ENCODE measurements around the gene A4GALT.

A4GALT gene

DNA sequence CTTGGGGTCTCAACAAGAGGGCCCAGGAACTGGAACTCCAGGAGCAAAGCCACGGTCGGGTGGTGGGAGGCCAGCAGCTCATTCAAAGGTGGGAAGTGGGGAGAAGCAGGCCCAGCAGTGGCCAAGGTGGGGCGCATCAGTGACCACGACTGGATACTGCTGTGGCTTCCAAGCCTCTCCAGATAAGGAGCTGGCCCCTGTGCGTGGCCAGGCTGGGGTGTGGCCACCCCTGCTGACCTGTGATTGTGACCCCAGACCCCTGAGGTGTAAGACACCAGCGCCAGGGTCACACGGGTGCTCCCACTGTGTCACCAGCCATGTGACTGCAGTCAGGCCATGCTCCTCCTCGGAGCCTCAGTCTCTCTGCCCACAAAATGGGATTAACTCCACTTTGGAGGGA, 20.3 kb downstream of the A4GALT start:
- DNase-seq: no peak

DNA sequence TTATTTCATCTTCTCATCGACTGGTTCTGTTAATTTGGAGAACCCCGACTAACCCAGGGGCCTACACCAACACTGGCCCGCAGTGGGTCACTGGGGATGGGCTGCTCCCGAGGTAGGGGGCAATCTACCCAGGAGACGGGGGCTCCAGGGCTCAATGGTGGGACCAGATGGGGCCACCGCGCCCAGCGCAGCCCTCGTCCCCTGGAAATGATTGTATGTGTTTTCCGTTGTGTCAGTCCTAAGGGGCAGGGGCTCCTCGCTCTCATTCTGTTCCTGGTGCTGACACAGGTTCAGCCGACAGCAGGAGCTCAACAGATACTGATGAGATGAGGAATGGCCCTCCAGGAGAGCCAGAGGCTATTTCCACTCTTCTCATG, 20.7 kb downstream of the A4GALT start:
- DNase-seq: no peak

DNA sequence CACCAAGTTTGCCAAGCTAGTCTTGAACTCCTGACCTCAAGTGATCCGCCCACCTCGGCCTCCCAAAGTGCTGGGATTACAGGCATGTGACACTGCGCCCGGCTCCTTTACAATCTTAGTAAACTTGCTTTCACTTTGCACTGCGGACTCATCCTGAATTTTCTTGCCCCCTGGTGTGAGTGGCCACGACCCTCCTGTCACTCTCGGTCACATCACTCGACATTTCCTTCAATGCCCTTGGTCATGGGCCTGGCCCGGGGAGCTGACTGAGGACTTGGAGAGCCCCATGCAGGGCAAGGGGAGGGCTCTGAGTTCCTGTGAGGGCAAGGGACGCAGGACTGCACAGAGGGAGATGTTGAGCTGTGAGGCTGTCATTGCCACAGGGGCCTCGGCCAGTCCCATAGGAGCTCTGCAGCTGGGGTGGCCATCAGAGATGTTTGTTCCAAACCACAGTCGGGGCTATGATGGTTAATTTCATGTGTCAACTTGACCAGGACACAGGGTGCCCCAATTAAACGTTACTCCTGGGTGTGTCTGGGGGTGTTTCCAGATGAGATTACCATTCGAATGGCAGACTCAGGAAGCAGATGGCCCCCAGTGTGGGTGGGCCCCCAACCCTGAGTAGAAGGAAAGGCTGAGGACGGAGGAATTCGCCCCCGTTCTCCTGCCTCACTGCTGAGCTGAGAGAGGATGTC, 21.2 kb downstream of the A4GALT start:
- no peak for DNase-seq

DNA sequence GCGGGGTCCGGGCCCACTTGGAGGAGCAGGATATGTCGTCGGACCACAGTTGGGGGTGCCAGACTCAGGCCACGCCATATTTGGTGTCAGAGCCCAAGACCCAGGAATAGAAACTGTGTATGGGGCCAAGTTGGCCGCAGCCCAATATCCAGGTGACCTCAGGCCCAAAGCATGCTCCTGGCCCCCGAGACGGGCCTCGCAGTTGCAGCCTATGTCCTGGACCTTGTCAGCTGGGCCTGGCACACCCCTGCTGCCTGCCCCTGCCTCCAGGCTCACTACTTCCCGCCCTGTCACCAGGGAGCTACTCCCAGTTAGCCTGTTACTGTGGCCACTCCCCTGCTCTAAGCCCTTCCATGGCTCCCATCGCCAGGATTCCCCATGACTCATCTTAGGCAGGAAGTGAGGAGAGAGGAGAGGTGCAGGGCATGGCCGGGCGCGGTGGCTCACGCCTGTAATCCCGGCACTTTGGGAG, 23.1 kb downstream of the A4GALT start:
- DNase-seq: no peak

DNA sequence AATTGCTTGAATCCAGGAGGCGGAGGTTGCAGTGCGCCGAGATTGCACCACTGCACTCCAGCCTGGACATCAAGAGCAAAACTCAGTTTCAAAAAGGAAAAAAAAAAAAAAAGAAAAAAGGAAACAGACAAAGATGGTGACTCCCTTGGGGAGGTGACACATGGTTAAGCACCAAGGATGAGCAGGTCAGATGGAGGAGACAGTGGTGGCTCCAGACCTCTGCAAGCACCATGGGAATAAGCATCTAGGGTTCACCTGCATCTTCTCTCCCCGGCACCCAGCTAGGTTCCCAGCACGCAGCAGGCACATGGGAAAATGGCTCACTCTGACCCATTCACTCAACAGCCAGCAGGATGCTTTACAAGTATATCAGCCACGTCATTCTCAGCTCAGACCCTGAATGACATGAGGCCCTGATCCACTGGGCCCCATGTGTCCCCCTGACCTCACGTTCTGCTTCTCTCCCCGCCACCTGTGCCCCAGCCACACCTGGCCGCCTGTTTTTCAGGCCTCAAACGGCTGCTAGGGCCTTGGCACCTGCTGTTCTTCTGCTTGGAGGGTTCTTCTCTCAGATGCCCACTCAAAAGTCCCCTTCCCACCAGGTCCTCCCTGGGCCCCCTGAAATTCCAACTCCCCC, 24.2 kb downstream of the A4GALT start:
- DNase-seq: no peak

DNA sequence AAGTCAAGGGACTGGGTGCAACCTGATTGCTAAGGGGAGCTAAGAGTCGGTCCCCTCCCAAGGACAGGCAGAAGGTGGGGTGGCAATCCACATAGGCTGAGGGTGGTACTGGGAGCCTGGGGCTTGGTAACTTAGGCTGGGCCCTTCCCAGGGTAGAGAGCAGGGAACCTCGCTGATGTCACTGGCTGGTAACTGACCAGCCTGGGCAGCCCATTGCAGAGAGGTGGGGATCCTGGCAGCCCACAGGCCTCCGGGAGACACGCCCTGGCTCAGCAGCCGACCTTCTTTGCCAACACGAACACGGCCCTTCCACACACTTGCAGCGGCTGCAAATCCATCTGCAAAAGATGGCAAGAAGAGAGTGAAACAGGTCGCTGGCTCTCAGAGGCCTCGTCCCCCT, 25.4 kb downstream of the A4GALT start:
- no peak for DNase-seq

DNA sequence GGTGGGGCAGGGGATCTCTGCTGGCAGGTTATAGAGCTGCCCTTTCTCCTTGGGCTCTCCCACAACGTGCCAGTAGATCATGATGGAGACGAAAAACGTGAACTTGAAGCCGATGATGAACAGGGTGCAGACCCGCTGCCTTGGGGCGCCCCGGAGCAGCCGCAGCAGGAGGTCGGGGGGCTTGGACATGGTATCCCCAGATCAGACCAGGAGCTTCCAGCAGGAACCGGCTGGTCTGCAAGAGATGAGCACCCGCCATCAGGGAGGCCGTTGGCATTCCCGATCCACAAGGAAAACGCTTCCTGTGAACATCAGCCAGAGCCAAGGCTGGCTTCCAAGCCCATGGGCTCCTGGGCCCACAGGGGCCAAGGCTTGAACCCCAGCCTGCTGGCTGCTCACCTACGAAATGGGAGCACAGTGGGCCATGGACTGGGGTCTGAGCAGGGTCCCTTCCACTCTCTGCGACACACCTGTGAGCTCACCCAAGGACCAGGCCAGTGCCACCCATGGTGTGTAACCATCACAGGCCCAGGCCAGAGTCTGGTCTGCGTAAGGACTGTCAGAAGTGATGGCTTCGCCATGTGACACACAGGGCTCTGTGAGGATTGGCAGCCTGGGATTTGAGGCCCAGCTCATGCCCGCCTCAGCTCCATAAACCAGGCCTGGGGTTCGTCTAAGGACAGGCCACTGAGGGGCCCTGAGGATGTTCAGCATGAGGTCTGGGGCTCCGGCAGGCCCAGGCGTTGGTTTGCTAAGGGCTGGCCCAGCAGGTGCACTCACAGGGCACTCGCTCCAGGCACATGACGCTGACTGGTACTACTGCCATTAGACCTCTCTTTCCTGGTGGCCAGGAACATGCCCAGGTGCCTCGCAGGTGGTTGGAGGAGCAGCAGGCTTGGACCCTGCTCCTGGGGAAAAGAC, 26.6 kb downstream of the A4GALT start:
- no peak for DNase-seq

DNA sequence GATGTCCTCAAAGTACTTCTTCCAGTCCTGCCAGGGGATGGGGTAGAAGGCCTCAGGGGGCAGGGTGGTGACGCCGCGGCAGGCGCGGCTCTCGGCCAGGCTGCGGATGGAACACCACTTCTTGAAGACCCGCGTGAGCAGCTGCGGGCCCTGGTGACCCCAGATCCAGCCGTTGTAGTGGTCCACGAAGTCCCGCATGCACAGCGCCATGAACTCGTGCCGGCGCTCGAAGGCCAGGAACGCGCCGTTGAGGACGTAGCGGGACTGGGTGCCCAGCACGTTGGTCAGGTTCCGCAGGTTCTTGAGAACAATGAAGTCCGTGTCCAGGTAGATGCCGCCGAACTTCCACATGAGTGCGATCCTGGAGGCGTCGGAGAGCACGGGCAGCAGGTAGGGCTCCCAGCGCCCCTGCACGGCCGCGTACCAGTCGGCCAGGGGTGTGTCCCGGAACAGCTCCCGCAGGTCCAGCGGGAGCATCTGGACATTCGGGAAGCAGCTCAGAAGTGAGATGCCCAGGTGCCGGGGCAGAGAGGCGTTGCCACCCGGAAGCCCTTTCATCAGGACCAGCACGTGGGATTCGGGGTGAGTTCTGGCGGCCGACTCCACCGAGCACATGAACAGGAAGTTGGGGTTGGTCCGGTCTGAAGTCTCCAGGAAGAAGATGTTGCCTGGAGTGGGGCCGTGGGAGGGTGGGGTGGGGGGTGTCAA, 27.5 kb downstream of the A4GALT start:
- no peak for DNase-seq

DNA sequence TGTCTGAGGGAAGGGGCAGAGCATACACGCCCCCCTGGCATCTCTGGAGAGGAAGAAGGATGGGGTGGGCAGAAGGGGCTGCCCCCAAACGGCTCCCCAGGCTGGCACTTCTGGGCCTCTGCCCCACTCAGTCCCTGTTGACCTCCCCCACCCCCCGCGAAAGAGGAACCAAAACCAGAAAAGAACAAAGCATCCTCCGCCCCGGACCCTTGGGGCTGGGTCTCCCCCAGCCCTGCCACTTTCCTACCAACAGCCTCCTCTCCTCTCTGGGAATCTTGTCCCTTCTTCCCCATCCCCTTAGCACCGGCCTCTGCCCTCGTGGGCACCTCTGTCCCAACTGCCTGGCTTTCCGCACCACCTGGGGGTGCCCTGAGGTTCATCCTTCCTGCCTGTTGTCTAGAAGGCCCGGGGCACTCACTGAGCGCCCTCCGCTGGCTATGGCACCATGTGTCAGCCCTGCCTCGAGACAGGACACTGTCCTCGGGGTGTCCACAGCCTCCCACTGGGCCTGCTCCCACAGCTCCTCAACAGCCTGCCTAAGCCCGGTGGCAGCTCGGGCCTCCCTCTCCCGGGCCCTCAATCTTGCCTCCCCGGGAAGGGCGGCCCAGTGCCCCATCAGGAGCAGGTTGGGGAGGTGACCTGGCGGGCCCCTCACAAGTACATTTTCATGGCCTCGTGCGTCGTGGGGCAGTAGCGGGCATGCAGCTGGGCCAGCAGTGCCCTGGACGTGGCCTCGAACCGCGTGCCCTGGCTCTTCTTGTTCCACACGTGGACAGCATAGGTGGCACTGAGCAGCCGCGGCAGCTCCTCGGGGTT, 28.2 kb downstream of the A4GALT start:
- DNase-seq: no peak

DNA sequence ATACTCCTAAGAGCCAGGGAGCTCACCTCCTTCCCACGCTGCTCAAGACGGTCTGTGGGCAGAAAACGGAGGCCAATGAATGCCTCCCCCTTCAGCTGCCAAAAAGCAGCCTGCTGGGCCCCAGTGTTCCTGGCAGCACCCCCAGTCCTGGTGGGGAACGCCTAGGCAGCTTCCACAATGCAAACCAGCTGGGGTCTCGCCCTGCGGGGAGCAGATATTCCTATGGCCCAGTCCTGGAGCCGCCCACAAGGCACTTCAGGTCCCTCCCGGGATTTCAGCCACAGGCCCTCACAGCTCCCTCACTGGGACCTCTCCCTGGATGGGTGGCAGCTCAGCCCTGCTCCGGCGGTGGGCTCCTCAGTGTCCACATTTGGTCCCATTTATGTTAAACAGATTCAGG, 29.2 kb downstream of the A4GALT start:
- DNase-seq: no peak

DNA sequence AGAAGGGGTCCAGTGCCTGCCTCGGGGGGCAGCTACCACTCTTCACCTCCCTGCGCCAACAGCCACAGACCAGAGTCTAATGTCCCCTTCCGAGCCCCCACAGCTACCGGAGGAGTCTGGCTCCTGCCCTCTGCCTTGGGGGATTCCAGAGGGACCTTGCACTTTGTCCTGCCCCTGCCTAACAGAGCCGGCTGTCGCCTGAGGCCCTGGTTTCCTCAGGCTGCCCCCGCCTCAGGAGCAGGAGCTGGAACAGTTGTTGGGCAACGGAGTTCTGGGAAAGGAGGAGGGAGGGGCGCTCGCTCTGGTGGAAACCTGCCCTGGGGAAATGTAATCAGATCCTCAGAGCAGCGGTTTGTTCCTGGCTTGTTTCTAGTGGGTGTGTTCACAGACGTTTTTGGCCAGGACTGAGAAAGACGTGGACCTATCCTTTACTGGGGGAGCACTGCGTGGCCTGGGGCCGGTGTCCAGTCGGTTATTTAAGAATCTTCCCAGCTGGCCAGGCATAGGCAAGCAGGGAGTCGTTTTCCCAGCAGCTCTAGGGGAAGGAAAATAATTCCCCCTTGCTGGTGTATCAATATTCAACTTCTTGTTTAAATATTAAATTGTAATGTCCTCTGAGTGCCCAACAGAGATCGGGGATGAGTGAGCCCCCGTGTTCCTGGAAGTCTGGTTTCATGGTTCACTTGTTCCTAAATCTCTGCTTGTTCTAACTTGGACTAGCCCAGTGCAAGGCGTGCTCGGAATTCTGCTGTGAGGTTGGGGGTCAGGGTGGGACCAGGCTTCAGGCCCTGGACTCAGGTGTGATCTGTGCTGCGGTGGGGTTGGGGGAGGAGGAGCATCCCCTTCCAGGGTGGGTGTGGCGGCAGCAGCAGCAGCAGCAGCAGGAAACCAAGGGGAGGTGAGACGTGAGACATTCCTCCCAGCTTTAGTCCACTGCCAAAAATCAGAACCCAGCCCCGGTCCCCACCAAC, 32.1 kb downstream of the A4GALT start:
- peak; percentile 7 to 42 for DNase-seq

DNA sequence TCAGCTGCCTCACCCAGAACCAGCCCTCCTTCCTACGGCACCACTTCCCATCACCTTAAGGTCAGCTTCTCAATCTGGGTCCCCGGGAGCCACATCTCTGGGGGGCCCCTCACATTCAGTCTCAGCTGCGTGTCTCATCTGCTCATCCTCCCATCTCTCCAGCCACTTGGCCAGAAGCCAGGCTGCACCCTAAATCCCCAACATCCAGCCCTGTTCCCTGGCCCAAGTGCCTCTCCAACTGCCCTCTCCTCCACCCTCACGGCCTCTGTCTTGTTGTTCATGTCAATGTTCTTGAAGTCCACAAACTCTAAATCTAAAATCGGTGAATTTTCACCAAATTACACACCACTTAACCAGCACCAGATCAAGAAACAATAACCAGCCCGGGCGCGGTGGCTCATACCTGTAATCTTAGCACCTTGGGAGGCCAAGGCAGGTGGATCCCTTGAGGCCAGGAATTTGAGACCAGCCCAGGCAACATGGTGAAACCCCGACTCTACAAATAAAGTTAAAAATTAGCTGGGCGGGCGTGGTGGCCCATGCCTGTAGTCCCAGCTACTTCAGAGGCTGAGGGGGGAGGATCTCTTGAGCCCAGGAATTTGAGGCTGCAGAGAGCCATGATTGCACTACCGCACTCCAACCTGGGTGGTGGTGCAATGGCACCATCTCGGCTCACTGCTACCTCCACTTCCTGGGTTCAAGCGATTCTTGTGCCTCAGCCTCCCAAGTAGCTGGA, 33.7 kb downstream of the A4GALT start:
- DNase-seq: no peak

DNA sequence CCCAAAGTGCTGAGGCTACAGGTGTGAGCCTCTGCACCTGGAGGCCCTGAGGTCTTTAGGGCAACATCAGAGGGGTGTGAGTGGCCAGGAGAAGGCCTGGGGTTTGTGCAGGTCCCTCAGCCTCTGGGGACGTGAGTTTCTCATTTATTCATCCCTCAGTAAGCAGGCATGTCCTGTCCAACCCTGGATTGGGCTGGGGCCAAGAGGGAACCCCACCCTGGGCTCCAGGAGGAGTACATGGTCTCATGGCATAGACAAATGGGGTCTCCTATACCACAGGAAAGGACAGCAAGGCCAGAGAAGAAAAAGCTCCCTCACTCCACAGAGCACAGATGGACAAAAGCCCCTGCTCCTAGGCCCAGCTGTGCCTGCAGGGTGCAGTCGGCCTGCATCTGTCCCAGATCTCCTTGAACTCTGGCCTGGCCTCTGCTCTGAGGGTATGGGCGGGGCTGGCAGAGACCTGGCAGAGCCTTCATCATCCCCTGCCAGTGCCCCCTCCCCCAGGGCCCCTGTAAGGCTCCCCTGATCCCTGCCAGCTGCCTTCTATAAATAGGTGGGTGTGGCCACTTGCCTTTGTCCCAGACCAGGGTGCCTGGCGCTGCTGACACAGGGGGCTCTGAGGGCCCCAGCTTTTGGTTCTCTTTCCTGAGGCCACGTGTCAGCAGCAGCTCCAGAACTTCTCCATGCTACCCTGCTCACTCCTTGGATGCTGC, 34.6 kb downstream of the A4GALT start:
- no peak for DNase-seq

DNA sequence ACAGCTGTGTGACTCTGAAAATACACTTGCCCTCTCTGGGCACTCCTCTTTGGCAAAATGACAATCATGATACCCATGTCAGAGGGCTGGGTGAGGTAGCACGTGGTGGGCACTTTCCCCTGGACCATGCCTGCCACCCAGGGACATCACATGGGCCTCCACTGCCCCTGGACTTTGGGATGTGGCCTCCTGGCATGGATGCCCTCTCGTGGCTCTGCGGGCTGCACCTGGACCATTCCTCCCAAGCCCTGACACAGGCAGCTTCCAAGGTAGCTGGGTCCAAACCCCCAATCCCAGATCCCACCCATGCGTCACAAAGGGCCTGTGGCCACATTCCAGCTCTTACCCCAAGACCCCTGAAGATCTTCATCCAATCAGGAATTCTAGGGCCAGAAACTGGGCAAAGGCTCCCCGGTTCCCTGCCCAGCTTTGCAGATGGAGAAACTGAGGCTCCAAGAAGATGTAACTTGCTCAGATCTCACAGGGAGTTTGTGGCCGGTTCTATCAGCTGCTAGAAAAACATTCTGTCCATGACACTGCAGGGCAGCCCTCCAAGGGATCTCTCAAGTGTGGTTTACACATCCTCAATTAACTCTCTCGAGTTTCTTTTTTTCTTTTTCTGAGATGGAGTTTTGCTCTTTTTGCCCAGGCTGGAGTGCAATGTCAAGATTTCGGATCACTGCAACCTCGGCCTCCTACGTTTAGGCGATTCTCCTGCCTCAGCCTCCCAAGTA, 36.0 kb downstream of the A4GALT start:
- DNase-seq: no peak

DNA sequence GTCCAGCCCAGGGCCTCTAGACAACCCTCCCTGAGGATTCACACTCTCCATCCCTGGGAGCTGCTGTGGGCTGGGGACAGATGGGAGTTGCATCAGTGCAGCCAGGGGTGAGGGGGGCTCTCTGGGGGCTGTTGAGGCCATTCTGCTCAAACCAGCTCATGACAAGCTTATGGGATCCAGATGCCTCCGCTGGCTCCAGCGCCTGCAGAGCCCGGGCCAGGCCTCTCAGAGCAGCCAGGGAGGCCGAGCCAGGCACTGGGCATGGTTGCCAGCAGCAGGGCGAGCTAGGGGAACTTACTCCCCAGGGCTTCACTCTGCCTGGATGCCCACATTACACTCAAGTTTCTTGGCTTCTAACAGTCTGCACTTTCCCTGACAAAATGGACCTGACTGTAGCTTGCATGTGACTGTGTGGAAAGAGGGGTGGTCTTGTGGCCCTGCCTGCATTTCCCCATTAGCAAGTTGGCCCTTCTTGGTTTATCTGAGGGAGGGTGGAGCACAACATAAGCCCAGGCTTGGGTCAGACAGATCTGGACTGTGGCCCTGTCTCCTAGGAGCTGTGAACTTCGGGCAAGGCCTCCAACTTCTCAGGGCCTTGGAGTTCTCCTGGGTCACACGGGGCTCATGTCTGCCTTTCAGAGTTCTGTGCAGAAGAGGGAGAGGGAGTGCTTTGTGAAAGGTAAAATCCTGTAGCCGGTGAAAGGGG, 36.9 kb downstream of the A4GALT start:
- no peak for DNase-seq

DNA sequence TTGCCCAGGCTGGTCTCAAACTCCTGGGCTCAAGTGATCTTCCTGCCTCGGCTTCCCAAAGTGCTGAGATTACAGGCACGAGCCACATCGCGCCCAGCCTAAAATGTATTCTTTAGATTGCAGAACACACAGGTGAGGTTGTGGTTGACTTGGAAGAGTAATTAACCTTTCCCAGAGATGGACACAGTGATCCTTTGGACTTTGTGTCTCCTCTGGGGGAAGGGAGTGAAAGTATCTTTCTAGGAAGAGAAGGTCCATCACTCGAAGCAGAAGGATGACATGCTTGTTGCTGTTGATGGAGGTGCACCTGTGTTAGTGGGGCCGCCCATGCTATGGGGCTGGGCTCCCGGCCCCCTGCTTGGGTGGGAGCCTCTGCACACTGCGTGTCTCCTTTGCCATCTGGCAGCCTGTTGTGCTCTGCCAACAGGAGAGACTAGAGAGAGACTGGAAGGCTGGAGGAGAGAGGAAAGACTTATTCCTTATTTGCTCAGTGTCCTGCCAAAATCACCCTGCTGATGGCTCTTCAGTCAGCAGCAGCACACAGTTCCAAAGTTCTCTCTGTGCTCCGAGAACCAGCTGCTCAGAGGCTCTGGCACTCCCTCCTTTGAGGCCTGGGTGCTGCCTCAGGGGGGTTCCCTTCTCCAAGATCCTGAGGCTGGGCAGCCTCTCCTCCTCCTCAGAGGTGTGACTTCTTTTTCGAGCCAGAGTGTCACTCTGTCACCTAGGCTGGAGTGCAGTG, 38.4 kb downstream of the A4GALT start:
- DNase-seq: no peak

DNA sequence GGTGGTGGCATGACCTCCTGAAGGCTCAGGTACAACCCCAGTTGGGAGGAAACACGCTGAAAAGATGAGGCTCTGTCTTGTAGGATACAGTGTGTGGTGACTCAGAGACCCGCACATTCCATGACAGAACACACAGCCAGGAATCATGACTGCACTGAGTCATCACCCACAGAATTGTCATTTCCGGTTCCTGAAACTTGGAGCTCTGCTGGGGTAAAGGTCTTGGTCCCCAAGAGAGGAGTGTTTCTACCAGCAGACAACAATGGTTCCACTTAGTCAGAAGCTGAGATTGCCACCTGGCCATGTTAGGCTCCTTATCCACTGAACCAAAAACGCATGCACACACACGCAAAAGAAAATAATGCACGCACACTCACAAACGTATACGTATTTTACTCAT, 40.0 kb downstream of the A4GALT start:
- no peak for DNase-seq
